Measurements from ENCODE around the gene KCNG1.

DNA sequence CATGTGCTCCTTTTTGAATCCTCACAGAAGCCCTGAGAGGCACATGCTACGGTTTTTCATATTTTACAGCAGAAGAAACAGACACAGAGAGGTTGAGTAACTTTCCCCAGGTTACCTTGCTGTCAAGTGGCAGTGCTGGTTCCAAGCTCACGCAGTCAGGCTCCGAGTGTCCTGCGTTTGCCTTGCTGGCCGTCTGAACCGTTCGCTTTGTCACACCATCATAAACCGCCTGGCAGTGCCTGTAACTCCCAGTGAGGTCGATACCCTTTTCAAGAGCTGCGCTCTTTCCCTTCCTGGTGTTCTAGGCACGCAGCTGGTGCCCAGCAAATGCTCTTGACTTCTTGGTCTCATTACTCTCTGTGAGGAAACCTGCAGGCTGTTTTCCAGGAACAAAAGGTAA is 31.3 kb upstream of the KCNG1 start:
- TF ChIP-seq, protein P1, sequence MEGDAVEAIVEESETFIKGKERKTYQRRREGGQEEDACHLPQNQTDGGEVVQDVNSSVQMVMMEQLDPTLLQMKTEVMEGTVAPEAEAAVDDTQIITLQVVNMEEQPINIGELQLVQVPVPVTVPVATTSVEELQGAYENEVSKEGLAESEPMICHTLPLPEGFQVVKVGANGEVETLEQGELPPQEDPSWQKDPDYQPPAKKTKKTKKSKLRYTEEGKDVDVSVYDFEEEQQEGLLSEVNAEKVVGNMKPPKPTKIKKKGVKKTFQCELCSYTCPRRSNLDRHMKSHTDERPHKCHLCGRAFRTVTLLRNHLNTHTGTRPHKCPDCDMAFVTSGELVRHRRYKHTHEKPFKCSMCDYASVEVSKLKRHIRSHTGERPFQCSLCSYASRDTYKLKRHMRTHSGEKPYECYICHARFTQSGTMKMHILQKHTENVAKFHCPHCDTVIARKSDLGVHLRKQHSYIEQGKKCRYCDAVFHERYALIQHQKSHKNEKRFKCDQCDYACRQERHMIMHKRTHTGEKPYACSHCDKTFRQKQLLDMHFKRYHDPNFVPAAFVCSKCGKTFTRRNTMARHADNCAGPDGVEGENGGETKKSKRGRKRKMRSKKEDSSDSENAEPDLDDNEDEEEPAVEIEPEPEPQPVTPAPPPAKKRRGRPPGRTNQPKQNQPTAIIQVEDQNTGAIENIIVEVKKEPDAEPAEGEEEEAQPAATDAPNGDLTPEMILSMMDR (IDR thresholded peaks at IDR 0.05; ENCODE audit: low read depth, low read length) = no peak
- TF ChIP-seq POLR2A (IDR thresholded peaks at IDR 0.05; ENCODE audit: extremely low read depth, insufficient read length) = no peak

Data from NB4 (cell line).